Measurements from ENCODE around the gene SP7. TPM values are rescaled to one million over a fixed set of nuclear protein-coding genes. Genes with fewer than 3 reads are reported as not detected.

The SP7 gene
- total RNA-seq, 1 donor from 2014 or later: not detected

- ATAC-seq (ENCODE audit: low read depth) (no peak), DNase-seq (no peak)
- POLR2A ChIA-PET: interaction anchor here (0.7 to 3.8 kb wide), 2 partner anchors 66 to 117 kb away, joined by 7 to 35 read pairs; no protein-coding TSS in a partner anchor
- Mint-ChIP-seq H3K4me3 (no peak overlapping the region), H3K4me1 (peaks cover 4% of the 10 kb centered on the region), H3K9me3 (no peaks in the 10 kb centered on the region), H3K36me3 (ENCODE audit: low read depth) (no peaks in the 10 kb centered on the region), H3K27ac (no peak overlapping the region), H3K27me3 (no peaks in the 10 kb centered on the region)
- intact Hi-C loops (cut with micrococcal nuclease): no loop called here
- TF ChIP-seq CTCF (IDR thresholded peaks at IDR 0.05): no peak
- CTCF ChIA-PET: interaction anchor here (1.7 to 5.6 kb wide), 3 partner anchors 10 to 67 kb away, joined by 6 to 118 read pairs (median 7); partner anchors contain the start of gene AMHR2
Observed at GRCh38 chr12:53355121-53355520, 19.0 kb upstream of the SP7 start.

GRCh38 chr12:53353257-53353655, 17.1 kb upstream of the SP7 start:
- intact Hi-C loops (cut with micrococcal nuclease): no loop called here
- DNase-seq: no peak
- Mint-ChIP-seq H3K36me3 (ENCODE audit: low read depth) (no peaks in the 10 kb centered on the region), H3K9me3 (no peaks in the 10 kb centered on the region), H3K27ac (no peak overlapping the region), H3K4me3 (no peak overlapping the region), H3K4me1 (peaks cover 4% of the 10 kb centered on the region), H3K27me3 (no peaks in the 10 kb centered on the region)
- POLR2A ChIA-PET: interaction anchor here (0.7 to 3.8 kb wide), 3 partner anchors 26 to 91 kb away, joined by 5 to 35 read pairs (median 20); partner anchors contain the start of gene SP1
- CTCF ChIA-PET: interaction anchor here (1.0 to 5.6 kb wide), 12 partner anchors 13 to 156 kb away, joined by 3 to 118 read pairs (median 12); partner anchors contain the start of genes AMHR2, NPFF and SP1
- TF ChIP-seq CTCF (IDR thresholded peaks at IDR 0.05): no peak
- ATAC-seq (ENCODE audit: low read depth): no peak

- peak overlapping the region; percentile 37 for H3K27ac Mint-ChIP-seq
- peaks cover 4% of the 10 kb centered on the region for H3K4me1 Mint-ChIP-seq
- no peaks in the 10 kb centered on the region for H3K36me3 Mint-ChIP-seq (ENCODE audit: low read depth)
- DNase-seq: peak; percentile 56
- POLR2A ChIA-PET: interaction anchor here (0.6 to 3.8 kb wide), 13 partner anchors 17 to 156 kb away, joined by 3 to 35 read pairs (median 5); partner anchors contain the start of genes AAAS, AMHR2, PRR13 and SP1
- TF ChIP-seq CTCF (IDR thresholded peaks at IDR 0.05): no peak
- no peaks in the 10 kb centered on the region for H3K9me3 Mint-ChIP-seq
- intact Hi-C loops (cut with micrococcal nuclease): loop anchor here (1.0 kb wide), 5 partner anchors 30 to 156 kb away; no protein-coding TSS in a partner anchor
- no peaks in the 10 kb centered on the region for H3K27me3 Mint-ChIP-seq
- H3K4me3 Mint-ChIP-seq: no peak overlapping the region
- peak; percentile 100 for ATAC-seq (ENCODE audit: low read depth)
- CTCF ChIA-PET: interaction anchor here (0.6 to 5.6 kb wide), 34 partner anchors 9 to 346 kb away, joined by 3 to 118 read pairs (median 4); partner anchors contain the start of genes AMHR2, EIF4B, MYG1 and NPFF
Observed at GRCh38 chr12:53352331-53353256, 16.4 kb upstream of the SP7 start.

- Mint-ChIP-seq H3K36me3 (ENCODE audit: low read depth) (no peaks in the 10 kb centered on the region), H3K27ac (no peak overlapping the region), H3K9me3 (no peaks in the 10 kb centered on the region), H3K27me3 (no peaks in the 10 kb centered on the region), H3K4me3 (no peak overlapping the region), H3K4me1 (peaks cover 19% of the 10 kb centered on the region)
- no peak for DNase-seq
- ChIA-PET POLR2A (interaction anchor here (0.5 to 0.6 kb wide), 2 partner anchors 36 to 39 kb away, joined by 4 to 6 read pairs; no protein-coding TSS in a partner anchor), CTCF (interaction anchor here (0.6 to 1.3 kb wide), 6 partner anchors 9 to 248 kb away, joined by 3 to 4 read pairs (median 3); partner anchors contain the start of gene MYG1)
- no peak for TF ChIP-seq CTCF (IDR thresholded peaks at IDR 0.05)
- no peak for ATAC-seq (ENCODE audit: low read depth)
- intact Hi-C loops (cut with micrococcal nuclease): no loop called here
Observed at GRCh38 chr12:53347905-53348304, 11.8 kb upstream of the SP7 start.
